Hepatocyte (in vitro differentiated cells): ENCODE measurements around the gene TMEFF1. TPM values are rescaled to one million over a fixed set of nuclear protein-coding genes. Genes with fewer than 3 reads are reported as not detected.

Experiments
- DNase-seq: peaks from one replicate; pipeline ENCODE4 v3.0.0-alpha.2; 2016; ENCODE audit warnings: low spot score
- H2AFZ ChIP-seq: fragments of 200-600 bp; sonication (generic); 2 replicates; pipeline ENCODE4 v1.6.0; 2016; ENCODE audit warnings: antibody characterized with exemption, mild to moderate bottlenecking
- H3K27ac ChIP-seq: fragments of 200-600 bp; sonication (generic); 2 replicates; pipeline ENCODE4 v1.5.1; 2016; ENCODE audit warnings: mild to moderate bottlenecking
- H3K27me3 ChIP-seq: fragments of 200-600 bp; sonication (generic); 2 replicates; pipeline ENCODE4 v1.6.1; 2016
- H3K36me3 ChIP-seq: fragments of 200-600 bp; sonication (generic); replicated peaks from 2 replicates; pipeline ENCODE4 v1.5.1; 2016; ENCODE audit warnings: low read depth; ENCODE audit not compliant: insufficient read depth
- H3K4me1 ChIP-seq: fragments of 200-600 bp; sonication (generic); 2 replicates; pipeline ENCODE4 v1.5.1; 2016; ENCODE audit warnings: mild to moderate bottlenecking, moderate library complexity; ENCODE audit not compliant: insufficient read depth
- H3K4me2 ChIP-seq: fragments of 200-600 bp; sonication (generic); 2 replicates; pipeline ENCODE4 v1.6.0; 2016
- H3K4me3 ChIP-seq: fragments of 200-600 bp; sonication (generic); 2 replicates; pipeline ENCODE4 v1.5.1; 2016; ENCODE audit warnings: mild to moderate bottlenecking
- H3K79me2 ChIP-seq: fragments of 200-600 bp; sonication (generic); 2 replicates; pipeline ENCODE4 v1.6.0; 2017; ENCODE audit warnings: mild to moderate bottlenecking
- H3K9me2 ChIP-seq: fragments of 200-600 bp; sonication (generic); replicated peaks from 2 replicates; pipeline ENCODE4 v1.6.0; 2017; ENCODE audit warnings: mild to moderate bottlenecking; ENCODE audit not compliant: insufficient read depth
- H3K9me3 ChIP-seq: fragments of 200-600 bp; sonication (generic); 2 replicates; pipeline ENCODE4 v1.5.1; 2016; ENCODE audit warnings: low read depth, mild to moderate bottlenecking
- H4K20me1 ChIP-seq: fragments of 200-600 bp; sonication (generic); 2 replicates; pipeline ENCODE4 v1.6.0; 2016; ENCODE audit warnings: mild to moderate bottlenecking; ENCODE audit not compliant: insufficient read depth, poor library complexity, severe bottlenecking
- CTCF ChIP-seq: fragments of 200-600 bp; sonication (generic); IDR thresholded peaks from 2 replicates; pipeline ENCODE4 v1.5.1; 2016; ENCODE audit warnings: antibody characterized with exemption, mild to moderate bottlenecking; ENCODE audit not compliant: poor library complexity
- EZH2 ChIP-seq: fragments of 200-600 bp; sonication (generic); IDR thresholded peaks from 2 replicates; pipeline ENCODE4 v1.6.1; 2016; ENCODE audit warnings: antibody characterized with exemption, mild to moderate bottlenecking, borderline replicate concordance
- EZH2phosphoT487 ChIP-seq: fragments of 200-600 bp; sonication (generic); IDR thresholded peaks from one replicate; pipeline ENCODE4 v1.6.1; 2018; ENCODE audit warnings: antibody characterized with exemption, mild to moderate bottlenecking, low read depth, moderate library complexity; ENCODE audit not compliant: unreplicated experiment, severe bottlenecking
- WGBS: methylation state at CpG from one replicate; pipeline ENCODE4 v1.1.6; 2016; ENCODE audit warnings: low lambda C conversion rate; ENCODE audit errors: missing lambda C conversion rate; 5-methylcytosine and 5-hydroxymethylcytosine counted together
- polyA plus RNA-seq: library from polyadenylated mRNA; unstranded; fragments of >200 nt; fragmentation: Nextera tagmentation; extraction: Ambion mirVana; gene quantifications from 2 replicates; pipeline ENCODE4 v1.2.1, GENCODE V29; 2016
- total RNA-seq: library from RNA; depleted of rRNA; stranded (reverse); fragments of >200 nt; gene quantifications from 2 replicates; pipeline ENCODE4 v1.2.3, GENCODE V29; 2014

Gene TMEFF1
- total and polyA plus RNA-seq, 2 experiments from 2014 or later = 5.9 to 8.7 TPM

DNA sequence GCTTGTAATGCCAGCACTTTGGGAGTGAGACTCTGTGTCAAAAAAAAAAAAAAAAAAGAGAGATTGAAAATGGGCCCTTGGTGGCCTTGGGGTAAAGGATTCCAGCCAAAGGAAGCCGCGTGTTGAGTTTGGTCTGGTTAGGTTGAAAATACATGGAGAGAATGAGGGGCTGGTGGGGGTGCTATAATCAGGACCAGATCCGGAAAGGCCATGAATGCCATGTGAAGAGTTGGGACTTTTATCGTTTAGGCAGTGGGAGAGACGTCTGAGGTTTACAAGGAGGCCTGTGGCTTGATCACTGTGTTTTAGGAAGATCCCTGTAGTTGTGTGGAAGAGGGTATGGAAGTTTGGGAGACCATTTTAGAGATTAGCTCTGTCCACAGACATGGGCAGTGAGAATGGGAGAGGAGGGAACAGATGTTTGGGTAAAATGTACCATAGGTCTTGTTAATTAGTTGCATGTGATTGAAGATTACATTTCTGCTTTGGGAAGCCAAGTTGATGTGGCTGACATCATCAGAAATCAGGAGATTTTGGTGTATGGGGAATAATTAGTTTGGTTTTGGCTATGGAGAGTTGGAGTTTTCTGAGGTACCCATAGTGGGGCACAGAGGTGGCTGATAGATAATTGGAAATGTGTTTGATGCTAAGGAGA, 42.5 kb upstream of the TMEFF1 start:
- Histone ChIP-seq H3K27me3 (no peaks in the 10 kb centered on the region), H3K27ac (no peak overlapping the region), H3K9me2 (no peaks in the 10 kb centered on the region), H3K4me3 (no peak overlapping the region), H3K79me2 (peaks cover 74% of the 10 kb centered on the region), H3K36me3 (no peaks in the 10 kb centered on the region), H2AFZ (no peak overlapping the region), H3K4me1 (peaks cover 20% of the 10 kb centered on the region), H3K9me3 (no peaks in the 10 kb centered on the region), H4K20me1 (no peaks in the 10 kb centered on the region), H3K4me2 (no peak overlapping the region)
- WGBS = 72% methylated on average over 5 of the region's 5 CpGs
- DNase-seq = no peak
- TF ChIP-seq CTCF = no peak

- H3K4me2 ChIP-seq = no peak overlapping the region
- DNase-seq = no peak
- no peak overlapping the region for H2AFZ ChIP-seq
- H3K36me3 ChIP-seq = no peaks in the 10 kb centered on the region
- no peaks in the 10 kb centered on the region for H3K9me3 ChIP-seq
- H4K20me1 ChIP-seq = no peaks in the 10 kb centered on the region
- no peak overlapping the region for H3K27ac ChIP-seq
- 95% methylated on average over 5 of the region's 5 CpGs for WGBS
- peaks cover 83% of the 10 kb centered on the region for H3K79me2 ChIP-seq
- no peak for TF ChIP-seq CTCF
- no peaks in the 10 kb centered on the region for H3K9me2 ChIP-seq
- H3K27me3 ChIP-seq = no peaks in the 10 kb centered on the region
- peaks cover 12% of the 10 kb centered on the region for H3K4me1 ChIP-seq
- no peak overlapping the region for H3K4me3 ChIP-seq
These were observed 41.1 kb upstream of the TMEFF1 start for GRCh38 chr9:100431886-100432285.

- H3K79me2 ChIP-seq = peaks cover 89% of the 10 kb centered on the region
- H3K27me3 ChIP-seq = no peaks in the 10 kb centered on the region
- DNase-seq = no peak
- no peak overlapping the region for H3K27ac ChIP-seq
- no peak for TF ChIP-seq EZH2phosphoT487
- no peak for TF ChIP-seq EZH2
- no peak for TF ChIP-seq CTCF
- H3K4me2 ChIP-seq = no peak overlapping the region
- H4K20me1 ChIP-seq = no peaks in the 10 kb centered on the region
- no peaks in the 10 kb centered on the region for H3K9me3 ChIP-seq
- no peak overlapping the region for H2AFZ ChIP-seq
- H3K36me3 ChIP-seq = no peaks in the 10 kb centered on the region
- WGBS = 89% methylated on average over 3 of the region's 3 CpGs
- no peaks in the 10 kb centered on the region for H3K9me2 ChIP-seq
- no peak overlapping the region for H3K4me3 ChIP-seq
- H3K4me1 ChIP-seq = peaks cover 12% of the 10 kb centered on the region
These were observed 40.2 kb upstream of the TMEFF1 start for GRCh38 chr9:100432736-100433135.

DNA sequence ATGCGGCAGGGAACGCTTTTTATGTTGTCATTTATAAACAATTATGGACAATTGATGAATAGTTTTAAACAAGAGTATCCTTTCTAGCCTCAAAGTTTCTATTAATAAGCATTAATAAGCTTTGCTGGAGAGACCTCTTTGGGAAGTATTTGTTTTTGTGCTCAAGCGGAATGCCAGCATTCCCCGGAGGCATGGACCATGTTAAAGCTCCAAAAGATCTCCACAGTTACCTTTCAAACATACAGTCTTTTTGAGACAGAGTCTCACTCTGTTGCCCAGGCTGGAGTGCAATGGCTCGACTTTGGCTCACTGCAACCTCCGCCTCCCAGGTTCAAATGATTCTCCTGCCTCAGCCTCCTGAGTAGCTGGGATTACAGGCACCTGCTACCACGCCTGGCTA, 36.4 kb upstream of the TMEFF1 start:
- H3K4me3 ChIP-seq = no peak overlapping the region
- no peak for DNase-seq
- TF ChIP-seq EZH2 (no peak), CTCF (no peak), EZH2phosphoT487 (no peak)
- WGBS = 92% methylated on average over 7 of the region's 7 CpGs
- H3K79me2 ChIP-seq = peaks cover 72% of the 10 kb centered on the region
- H3K27me3 ChIP-seq = no peaks in the 10 kb centered on the region
- H3K9me2 ChIP-seq = no peaks in the 10 kb centered on the region
- no peaks in the 10 kb centered on the region for H3K9me3 ChIP-seq
- no peak overlapping the region for H3K27ac ChIP-seq
- H2AFZ ChIP-seq = no peak overlapping the region
- H3K4me1 ChIP-seq = no peaks in the 10 kb centered on the region
- no peaks in the 10 kb centered on the region for H3K36me3 ChIP-seq
- no peaks in the 10 kb centered on the region for H4K20me1 ChIP-seq
- H3K4me2 ChIP-seq = no peak overlapping the region
